Karpas-422 (cell line): Measurements from ENCODE around the gene CCDC106. TPM values are rescaled to one million over a fixed set of nuclear protein-coding genes. Genes with fewer than 3 reads are reported as not detected.

ENCODE experiments used
- DNase-seq: peaks from one replicate; pipeline ENCODE4 v3.0.0-alpha.2; 2015
- H2AFZ ChIP-seq: fragments of 200-600 bp; sonication (generic); 2 replicates; pipeline ENCODE4 v1.6.1; 2014; ENCODE audit warnings: antibody characterized with exemption, low read length, mixed read lengths
- H3K27ac ChIP-seq: fragments of 200-600 bp; sonication (generic); 2 replicates; pipeline ENCODE4 v1.5.1; 2014; ENCODE audit warnings: mild to moderate bottlenecking, low read length, moderate library complexity
- H3K27me3 ChIP-seq: fragments of 200-600 bp; sonication (generic); 2 replicates; pipeline ENCODE4 v1.6.1; 2014; ENCODE audit warnings: low read length, mixed read lengths
- H3K36me3 ChIP-seq: fragments of 200-600 bp; sonication (generic); 2 replicates; pipeline ENCODE4 v1.6.1; 2014; ENCODE audit warnings: low read length, mixed read lengths; ENCODE audit not compliant: insufficient read depth
- H3K4me1 ChIP-seq: fragments of 200-600 bp; sonication (generic); 2 replicates; pipeline ENCODE4 v1.6.1; 2014; ENCODE audit warnings: mild to moderate bottlenecking, low read length, mixed read lengths
- H3K4me2 ChIP-seq: fragments of 200-600 bp; sonication (generic); 2 replicates; pipeline ENCODE4 v1.6.1; 2014; ENCODE audit warnings: low read length, low read depth, mild to moderate bottlenecking; ENCODE audit not compliant: poor library complexity, severe bottlenecking
- H3K4me3 ChIP-seq: fragments of 200-600 bp; sonication (generic); 2 replicates; pipeline ENCODE4 v1.5.1; 2014; ENCODE audit warnings: mild to moderate bottlenecking, antibody characterized with exemption, low read length, mixed read lengths
- H3K79me2 ChIP-seq: fragments of 200-600 bp; sonication (generic); 2 replicates; pipeline ENCODE4 v1.6.1; 2014; ENCODE audit warnings: mild to moderate bottlenecking, low read length, mixed read lengths
- H3K9ac ChIP-seq: fragments of 200-600 bp; sonication (generic); 2 replicates; pipeline ENCODE4 v1.6.0; 2014; ENCODE audit warnings: low read length
- H3K9me2 ChIP-seq: fragments of 200-600 bp; sonication (generic), shearing (Covaris generic); replicated peaks from 2 replicates; pipeline ENCODE4 v1.6.0; 2014; ENCODE audit warnings: mild to moderate bottlenecking, low read length, moderate library complexity; ENCODE audit not compliant: insufficient read depth
- H3K9me3 ChIP-seq: fragments of 300-700, 200-600 bp; sonication (generic); 2 replicates; pipeline ENCODE4 v1.6.1; 2014; ENCODE audit warnings: low read length, mixed read lengths
- H4K20me1 ChIP-seq: fragments of 200-600 bp; sonication (generic); 2 replicates; pipeline ENCODE4 v1.6.1; 2014; ENCODE audit warnings: mild to moderate bottlenecking, antibody characterized with exemption, low read length, low read depth; ENCODE audit not compliant: insufficient read depth
- total RNA-seq: library from RNA; depleted of rRNA; stranded (reverse); fragments of >200 nt; shearing (Covaris generic); gene quantifications from 2 replicates; pipeline ENCODE4 v1.2.3, GENCODE V29; 2014; ENCODE audit warnings: low replicate concordance; rRNA removed

CCDC106 gene
- total RNA-seq, 1 experiment from 2014 or later, result 26.2 TPM

DNA sequence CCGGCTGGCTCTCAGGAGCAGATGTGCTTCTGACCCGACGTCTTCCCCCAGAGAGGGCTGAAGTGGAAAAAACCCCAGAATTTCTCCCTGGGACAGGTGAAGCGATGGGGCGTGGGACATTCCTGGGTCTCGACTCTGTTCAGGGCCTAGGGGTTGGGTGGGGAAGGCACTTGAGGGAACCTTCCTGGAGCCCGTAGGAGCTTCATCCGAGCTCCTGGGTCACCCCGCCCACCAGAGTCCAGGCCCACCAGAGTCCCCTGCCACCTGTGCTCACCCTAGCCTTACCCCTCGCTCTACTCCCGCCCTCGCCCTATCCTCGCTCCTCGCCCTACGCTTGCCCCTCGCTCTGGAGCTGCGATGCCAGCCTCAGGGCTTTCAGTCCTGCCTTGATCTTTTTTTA, 50.2 kb downstream of the CCDC106 start:
- DNase-seq, result no peak
- Histone ChIP-seq H3K4me1 (no peaks in the 10 kb centered on the region), H3K27me3 (no peaks in the 10 kb centered on the region), H3K9me2 (no peaks in the 10 kb centered on the region), H4K20me1 (peaks cover 9% of the 10 kb centered on the region; the same call in 1 of the 2 replicates), H3K27ac (no peak overlapping the region), H3K36me3 (peaks cover 36% of the 10 kb centered on the region; the same call in 1 of the 2 replicates), H3K79me2 (no peaks in the 10 kb centered on the region), H3K9ac (no peak overlapping the region), H3K4me2 (no peak overlapping the region), H3K9me3 (no peaks in the 10 kb centered on the region), H3K4me3 (no peak overlapping the region), H2AFZ (no peak overlapping the region)

DNA sequence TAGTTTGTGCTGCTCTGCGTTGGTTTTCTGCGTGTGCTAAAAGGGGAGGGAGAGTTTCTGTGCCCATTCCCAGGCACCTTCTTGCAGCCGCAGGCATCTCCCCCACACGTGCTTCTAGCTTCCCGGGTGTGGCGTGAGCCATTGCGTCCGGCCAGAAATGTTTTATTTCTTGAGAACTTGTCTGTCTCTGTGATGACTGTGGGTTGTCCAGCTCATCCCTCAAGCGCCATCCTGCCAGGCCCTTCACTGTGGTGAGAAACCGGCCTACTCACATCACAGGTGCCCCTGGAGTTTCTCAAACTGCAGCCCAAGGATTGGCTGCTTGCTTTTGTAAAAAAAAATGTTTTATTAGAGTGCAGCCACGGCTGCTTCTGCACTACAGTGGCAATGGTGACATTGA, 51.2 kb downstream of the CCDC106 start:
- Histone ChIP-seq H3K27me3 (no peaks in the 10 kb centered on the region), H3K4me3 (no peak overlapping the region), H3K79me2 (no peaks in the 10 kb centered on the region), H4K20me1 (peaks cover 13% of the 10 kb centered on the region), H3K9me3 (no peaks in the 10 kb centered on the region), H3K9ac (no peak overlapping the region), H3K36me3 (peaks cover 38% of the 10 kb centered on the region), H3K4me2 (no peak overlapping the region), H3K27ac (no peak overlapping the region), H3K4me1 (no peaks in the 10 kb centered on the region), H2AFZ (no peak overlapping the region), H3K9me2 (no peaks in the 10 kb centered on the region)
- no peak for DNase-seq

DNA sequence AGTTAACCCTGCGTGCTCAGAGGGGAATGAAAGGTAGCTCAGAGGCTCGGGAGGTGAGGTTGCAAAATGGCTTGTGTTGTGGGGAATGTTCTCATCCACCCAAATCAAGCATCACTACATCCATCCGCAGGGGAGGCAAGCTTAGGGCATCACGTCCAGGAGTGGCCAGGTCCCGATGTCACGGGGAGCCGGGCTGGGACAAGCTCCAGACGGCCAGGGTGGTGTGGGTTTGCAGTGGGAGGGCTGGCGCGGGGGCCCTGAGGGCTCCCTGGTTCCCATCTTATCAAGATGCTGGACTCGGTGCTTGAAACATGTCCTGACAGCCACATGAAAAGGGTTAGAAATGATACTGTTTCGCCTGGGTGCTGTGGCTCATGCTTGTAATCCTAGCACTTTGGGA, 52.8 kb downstream of the CCDC106 start:
- Histone ChIP-seq H3K79me2 (no peaks in the 10 kb centered on the region), H3K36me3 (peaks cover 30% of the 10 kb centered on the region), H3K4me2 (no peak overlapping the region), H3K9me2 (no peaks in the 10 kb centered on the region), H3K9me3 (no peaks in the 10 kb centered on the region), H3K9ac (no peak overlapping the region), H3K27me3 (no peaks in the 10 kb centered on the region), H3K4me3 (no peak overlapping the region), H3K27ac (no peak overlapping the region), H4K20me1 (peaks cover 20% of the 10 kb centered on the region), H2AFZ (no peak overlapping the region), H3K4me1 (no peaks in the 10 kb centered on the region)
- no peak for DNase-seq

DNA sequence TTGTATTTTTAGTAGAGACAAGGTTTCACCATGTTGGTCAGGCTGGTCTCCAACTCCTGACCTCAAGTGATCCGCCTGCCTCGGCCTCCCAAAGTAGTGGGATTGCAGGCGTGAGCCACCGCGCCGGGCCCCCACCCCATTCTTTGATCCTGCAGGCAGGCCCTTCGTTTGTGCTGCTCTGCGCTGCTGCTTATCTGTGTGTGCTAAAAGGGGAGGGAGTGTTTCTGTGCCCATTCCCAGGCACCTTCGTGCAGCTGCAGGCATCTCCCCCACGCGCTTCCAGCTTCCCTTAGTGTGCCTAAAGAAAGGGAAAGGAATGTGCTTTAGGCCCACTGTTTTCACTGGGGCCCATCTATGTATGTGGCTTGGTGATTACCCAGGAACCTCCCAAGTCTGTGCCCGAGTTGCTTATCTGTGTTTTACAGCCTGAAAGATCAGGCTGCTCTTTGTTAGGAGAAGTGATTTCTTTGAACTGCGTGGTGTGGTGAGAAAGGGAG, 54.2 kb downstream of the CCDC106 start:
- Histone ChIP-seq H3K9ac (no peak overlapping the region), H3K36me3 (peaks cover 30% of the 10 kb centered on the region), H4K20me1 (peaks cover 26% of the 10 kb centered on the region), H3K4me2 (no peak overlapping the region), H3K9me3 (no peaks in the 10 kb centered on the region), H3K27me3 (no peaks in the 10 kb centered on the region), H2AFZ (no peak overlapping the region), H3K27ac (no peak overlapping the region), H3K9me2 (no peaks in the 10 kb centered on the region), H3K4me3 (no peak overlapping the region), H3K79me2 (no peaks in the 10 kb centered on the region), H3K4me1 (no peaks in the 10 kb centered on the region)
- no peak for DNase-seq

Other genes starting within 250 kb of the CCDC106 start
- gene UBE2S, start 240.4 kb upstream of the CCDC106 start, total RNA-seq, result 291 and 1,094 TPM in 2 replicates
- gene SHISA7, start 204.9 kb upstream of the CCDC106 start, total RNA-seq, result not detected in 2 replicates
- gene ISOC2, start 186.6 kb upstream of the CCDC106 start, total RNA-seq, result 102 and 151 TPM in 2 replicates
- gene C19orf85, start 183.5 kb upstream of the CCDC106 start, total RNA-seq, result not detected in 2 replicates
- 1.1 and 6.2 TPM in 2 replicates for gene ZNF628, start 171.6 kb upstream of the CCDC106 start, total RNA-seq
- 29.7 and 57.2 TPM in 2 replicates for gene NAT14, start 163.0 kb upstream of the CCDC106 start, total RNA-seq
- gene SSC5D, start 159.8 kb upstream of the CCDC106 start, total RNA-seq, result 1.0 TPM in 1 of 2 replicates, not detected in the other
- gene SBK2, start 111.1 kb upstream of the CCDC106 start, total RNA-seq, result not detected in 2 replicates
- not detected in 2 replicates for gene SBK3, start 102.7 kb upstream of the CCDC106 start, total RNA-seq
- gene ZNF579, start 67.4 kb upstream of the CCDC106 start, total RNA-seq, result 5.0 and 8.5 TPM in 2 replicates
- gene FIZ1, start 48.7 kb upstream of the CCDC106 start, total RNA-seq, result 6.4 and 12.2 TPM in 2 replicates
- gene ZNF524, start 47.9 kb upstream of the CCDC106 start, total RNA-seq, result 8.4 and 20.3 TPM in 2 replicates
- 3.6 and 8.6 TPM in 2 replicates for gene ZNF865, start 42.6 kb upstream of the CCDC106 start, total RNA-seq
- 2.8 and 3.5 TPM in 2 replicates for gene ZNF784, start 23.6 kb upstream of the CCDC106 start, total RNA-seq
- 44.3 and 47.5 TPM in 2 replicates for gene ZNF580, start 7.2 kb upstream of the CCDC106 start, total RNA-seq
- 119 and 128 TPM in 2 replicates for gene ZNF581, start 4.6 kb upstream of the CCDC106 start, total RNA-seq
- 107 and 272 TPM in 2 replicates for gene U2AF2, start 6.8 kb downstream of the CCDC106 start, total RNA-seq
- gene EPN1, start 27.0 kb downstream of the CCDC106 start, total RNA-seq, result 21.2 and 52.5 TPM in 2 replicates
- gene NLRP9, start 90.2 kb downstream of the CCDC106 start, total RNA-seq, result not detected in 2 replicates
- 0.22 TPM in 1 of 2 replicates, not detected in the other for gene RFPL4A, start 110.9 kb downstream of the CCDC106 start, total RNA-seq
- gene RFPL4AL1, start 120.9 kb downstream of the CCDC106 start, total RNA-seq, result not detected in 2 replicates
- gene NLRP11, start 183.8 kb downstream of the CCDC106 start, total RNA-seq, result 1.8 and 5.0 TPM in 2 replicates
- gene NLRP4, start 188.3 kb downstream of the CCDC106 start, total RNA-seq, result 28.2 and 30.2 TPM in 2 replicates